Fibroblast of skin of right biceps (primary cell): Measurements from ENCODE around the gene ZNF26.
"Not testable (repeated sequence)": the region's sequence is repeated elsewhere in the genome, so short reads cannot be mapped to it uniquely, and the experiment has no call there.

ENCODE experiments used
- DNase-seq: peaks from one replicate; pipeline ENCODE4 v3.0.0-alpha.2; 2013

The ZNF26 gene, protein sequence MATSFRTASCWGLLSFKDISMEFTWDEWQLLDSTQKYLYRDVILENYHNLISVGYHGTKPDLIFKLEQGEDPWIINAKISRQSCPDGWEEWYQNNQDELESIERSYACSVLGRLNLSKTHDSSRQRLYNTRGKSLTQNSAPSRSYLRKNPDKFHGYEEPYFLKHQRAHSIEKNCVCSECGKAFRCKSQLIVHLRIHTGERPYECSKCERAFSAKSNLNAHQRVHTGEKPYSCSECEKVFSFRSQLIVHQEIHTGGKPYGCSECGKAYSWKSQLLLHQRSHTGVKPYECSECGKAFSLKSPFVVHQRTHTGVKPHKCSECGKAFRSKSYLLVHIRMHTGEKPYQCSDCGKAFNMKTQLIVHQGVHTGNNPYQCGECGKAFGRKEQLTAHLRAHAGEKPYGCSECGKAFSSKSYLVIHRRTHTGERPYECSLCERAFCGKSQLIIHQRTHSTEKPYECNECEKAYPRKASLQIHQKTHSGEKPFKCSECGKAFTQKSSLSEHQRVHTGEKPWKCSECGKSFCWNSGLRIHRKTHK

DNA sequence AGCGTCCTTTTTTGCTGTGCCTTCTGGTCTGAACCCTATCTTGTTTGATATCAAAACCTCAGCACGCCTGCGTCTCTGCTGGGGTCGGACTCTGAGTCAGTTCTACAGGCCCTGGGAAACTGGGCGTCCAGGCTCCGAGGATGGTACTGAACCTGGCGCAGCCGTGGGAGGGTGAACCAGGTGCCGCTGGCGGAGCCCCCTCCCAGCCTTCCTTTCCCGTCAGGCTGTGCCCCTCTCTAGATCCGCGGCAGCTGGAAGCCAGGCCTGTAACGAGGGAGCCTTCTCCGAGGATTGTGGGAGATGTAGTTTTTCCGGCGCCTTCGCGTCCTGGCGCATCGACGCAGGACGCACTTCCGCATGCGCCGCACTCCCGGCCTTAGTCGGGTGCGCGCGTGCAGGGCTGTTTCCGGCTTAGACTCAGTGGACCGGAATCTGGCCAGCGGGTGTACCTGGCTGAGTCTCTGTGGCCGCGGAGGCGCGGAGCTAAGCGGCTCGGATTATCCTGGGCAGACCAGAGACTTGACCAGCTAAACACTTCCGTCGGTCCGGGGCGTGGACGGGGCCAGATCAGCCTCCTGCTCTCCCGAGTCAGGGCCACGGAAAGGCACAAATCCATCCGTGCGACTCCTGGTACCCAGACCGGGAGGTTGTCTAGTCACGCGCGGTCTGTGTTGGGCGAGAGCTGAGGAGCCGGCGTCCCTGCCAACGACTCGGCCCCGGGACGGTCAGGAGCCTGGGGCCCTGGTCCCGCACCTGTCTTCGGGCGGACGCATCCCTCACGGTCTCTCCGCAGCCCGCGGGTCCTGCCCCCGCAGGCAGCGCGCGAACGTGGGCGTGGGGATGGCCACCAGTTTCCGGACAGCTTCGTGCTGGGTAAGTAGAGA is at the start of gene ZNF26:
Gene ZNF26 (plus strand): TSS at position 367 of the 884 bp plus-strand sequence. CDS start 474 bp downstream, at position 841.
- peak; percentile 93 for DNase-seq

DNA sequence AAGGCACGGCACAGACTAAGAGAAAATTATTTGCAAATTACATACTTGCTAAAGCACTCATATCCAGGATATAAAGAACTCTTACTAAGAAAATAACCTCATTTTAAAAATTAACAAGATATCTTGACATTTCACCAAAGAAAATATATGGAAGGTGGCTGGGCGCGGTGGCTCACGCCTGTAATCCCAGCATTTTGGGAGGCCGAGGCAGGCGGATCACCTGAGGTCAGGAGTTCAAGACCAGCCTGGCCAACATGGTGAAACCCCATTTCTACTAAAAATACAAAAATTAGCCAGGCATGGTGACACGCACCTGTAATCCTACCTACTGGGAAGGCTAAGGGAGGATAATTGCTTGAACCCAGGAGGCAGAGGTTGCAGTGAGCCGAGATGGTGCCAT is 49.2 kb upstream of the ZNF26 start:
- DNase-seq, result not testable (repeated sequence)

DNA sequence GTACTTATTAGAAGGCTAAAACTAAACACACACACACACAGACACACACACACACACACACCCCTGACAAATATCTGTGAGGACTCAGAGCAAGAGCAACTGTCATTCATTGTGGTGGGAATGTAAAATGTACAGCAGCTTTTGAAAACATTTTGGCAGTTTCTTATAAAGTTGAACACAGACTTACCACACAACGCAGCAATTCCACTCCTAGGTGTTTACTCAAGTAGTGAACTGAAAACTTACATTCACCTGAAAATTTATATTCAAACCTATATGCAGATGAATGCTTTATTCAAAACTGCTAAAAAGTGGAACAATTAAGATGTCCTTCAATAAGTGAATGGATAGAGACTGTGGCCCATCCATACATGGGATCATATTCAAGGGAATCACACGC is 48.7 kb upstream of the ZNF26 start:
- DNase-seq, result no peak

DNA sequence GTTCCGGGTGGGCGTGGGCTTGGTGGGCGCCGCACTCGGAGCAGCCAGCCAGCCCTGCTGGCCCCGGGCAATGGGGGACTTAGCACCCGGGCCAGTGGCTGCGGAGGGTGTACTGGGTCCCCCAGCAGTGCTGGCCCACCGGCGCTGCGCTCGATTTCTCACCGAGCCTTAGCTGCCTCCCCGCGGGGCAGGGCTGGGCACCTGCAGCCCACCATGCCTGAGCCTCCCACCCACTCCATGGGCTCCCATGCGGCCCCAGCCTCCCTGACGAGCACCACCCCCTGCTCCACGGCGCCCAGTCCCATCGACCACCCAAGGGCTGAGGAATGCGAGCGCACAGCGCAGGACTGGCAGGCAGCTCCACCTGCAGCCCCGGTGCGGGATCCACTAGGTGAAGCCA is 47.4 kb upstream of the ZNF26 start:
- DNase-seq, result not testable (repeated sequence)

DNA sequence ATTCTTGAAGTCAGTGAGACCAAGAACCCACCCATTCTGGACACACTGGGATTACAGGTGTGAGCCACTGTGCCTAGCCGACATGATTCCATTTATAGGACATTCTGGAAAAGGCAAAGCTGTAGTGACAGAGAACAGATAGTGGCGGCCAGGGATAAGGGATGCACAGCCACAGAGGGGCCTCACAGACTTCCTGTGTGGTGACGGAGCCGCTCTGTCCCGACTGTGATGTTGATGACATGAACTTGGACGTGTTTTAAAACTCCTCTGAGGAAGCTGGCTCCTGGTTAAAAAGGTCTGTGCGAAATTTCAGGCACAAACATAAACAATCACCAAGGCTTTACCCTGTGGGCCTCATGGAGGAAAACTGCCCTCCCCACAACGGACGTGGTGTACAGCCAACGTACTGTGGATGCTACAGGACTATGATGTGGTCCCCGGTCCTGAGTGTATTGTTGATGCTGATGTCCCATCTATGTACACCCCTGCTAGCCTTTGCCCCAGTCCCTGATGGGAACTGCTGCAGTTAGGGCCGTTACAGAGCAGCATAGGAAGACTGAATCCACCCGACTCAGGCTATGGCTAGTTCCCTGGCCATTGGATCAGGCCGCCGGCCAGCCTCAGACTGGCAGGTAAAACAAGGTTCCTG is 46.0 kb upstream of the ZNF26 start:
- no peak for DNase-seq

DNA sequence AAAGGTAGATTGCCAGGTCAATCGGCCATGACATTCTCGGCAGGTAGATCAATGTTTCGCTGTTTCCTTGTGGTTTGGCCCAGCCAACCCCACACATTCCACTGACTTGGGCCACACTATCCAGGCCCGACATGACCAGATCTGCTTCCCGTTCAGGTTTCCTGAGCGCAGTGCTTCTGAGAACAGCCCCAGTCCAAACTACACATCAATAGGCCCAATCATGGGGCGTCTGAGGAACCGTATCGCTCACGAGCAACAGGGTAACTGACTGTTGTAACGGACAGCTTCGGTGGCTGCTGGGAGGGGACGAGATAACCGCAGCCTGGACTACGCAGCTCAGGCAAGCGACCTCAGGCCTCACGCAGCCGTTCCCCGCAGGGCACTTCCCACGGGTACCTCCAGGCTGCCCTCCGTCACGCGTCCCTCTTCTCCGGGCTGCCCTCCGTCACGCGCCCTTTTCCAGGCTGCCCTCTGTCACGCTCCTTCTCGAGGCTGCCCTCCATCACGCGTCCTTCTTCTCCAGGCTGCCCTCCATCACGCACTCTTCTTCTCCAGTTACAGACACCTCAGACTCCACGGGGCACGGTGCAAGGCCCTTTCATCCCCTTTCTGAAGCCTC is 44.7 kb upstream of the ZNF26 start:
- DNase-seq, result no peak

DNA sequence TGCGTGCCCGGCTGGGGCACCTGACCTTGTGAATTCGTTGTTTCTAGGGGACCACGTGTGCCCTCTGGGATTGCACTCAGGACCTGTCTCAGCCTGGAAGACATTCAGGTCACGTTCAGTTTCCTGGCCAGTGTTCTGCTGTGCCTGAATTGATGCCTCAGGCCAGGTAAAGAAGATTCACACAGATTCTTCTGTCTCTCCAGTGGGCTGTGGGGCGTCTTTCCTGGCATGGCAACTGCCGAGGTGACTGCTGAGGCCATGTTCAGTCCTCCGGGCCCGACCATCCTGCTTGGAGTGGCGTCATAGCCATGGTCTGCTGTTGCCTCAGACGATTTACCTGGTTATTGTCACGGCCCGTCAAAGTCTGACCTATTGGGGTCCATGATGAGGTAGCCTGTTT is 43.6 kb upstream of the ZNF26 start:
- DNase-seq, result no peak

DNA sequence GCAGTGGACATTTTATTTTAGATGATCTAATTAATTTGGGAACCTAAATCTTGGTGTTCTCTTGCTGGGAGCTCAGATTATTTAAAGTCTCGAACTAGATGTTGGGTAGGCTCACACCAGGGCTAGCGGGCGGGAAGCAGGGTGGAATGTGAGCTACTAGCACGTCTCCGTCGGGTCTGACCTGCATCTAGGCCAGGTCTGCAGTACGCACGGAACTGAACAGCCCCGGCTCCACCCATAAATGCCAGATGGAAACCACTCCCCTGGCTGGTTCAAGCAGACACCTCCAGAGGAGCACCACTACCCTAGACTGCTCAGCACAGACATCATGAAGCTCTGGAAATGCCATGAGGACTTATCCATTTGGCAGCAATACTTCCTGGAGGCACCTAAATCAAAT is 40.4 kb upstream of the ZNF26 start:
- DNase-seq, result no peak

DNA sequence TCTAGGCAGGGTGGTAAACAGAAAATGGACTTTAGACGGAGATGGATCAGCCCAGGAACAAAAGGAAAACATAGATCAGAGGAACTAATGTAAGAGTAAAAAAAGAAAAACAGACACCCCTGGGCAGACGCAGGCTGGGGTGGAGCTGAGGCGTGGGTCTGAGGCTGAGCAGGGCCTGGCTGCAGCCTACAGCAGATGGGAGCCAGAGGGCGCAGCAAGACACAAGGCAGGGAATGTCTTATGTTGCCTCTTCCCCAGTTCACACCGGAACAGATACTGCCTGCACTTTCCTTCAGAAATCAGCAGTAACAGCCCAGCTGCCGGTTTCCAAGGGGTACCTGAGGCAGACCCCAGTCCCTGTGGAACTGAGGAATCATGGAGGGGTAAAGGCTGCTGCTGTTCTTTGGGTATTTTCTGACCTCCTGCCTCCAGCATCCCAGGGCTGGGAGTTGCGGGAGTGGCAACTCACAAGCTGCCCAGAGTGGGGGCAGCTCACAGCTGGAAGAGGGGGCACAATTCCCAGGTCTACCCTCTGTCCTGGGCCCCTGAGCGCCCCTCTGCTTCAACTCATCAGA is 39.8 kb upstream of the ZNF26 start:
- DNase-seq, result no peak

DNA sequence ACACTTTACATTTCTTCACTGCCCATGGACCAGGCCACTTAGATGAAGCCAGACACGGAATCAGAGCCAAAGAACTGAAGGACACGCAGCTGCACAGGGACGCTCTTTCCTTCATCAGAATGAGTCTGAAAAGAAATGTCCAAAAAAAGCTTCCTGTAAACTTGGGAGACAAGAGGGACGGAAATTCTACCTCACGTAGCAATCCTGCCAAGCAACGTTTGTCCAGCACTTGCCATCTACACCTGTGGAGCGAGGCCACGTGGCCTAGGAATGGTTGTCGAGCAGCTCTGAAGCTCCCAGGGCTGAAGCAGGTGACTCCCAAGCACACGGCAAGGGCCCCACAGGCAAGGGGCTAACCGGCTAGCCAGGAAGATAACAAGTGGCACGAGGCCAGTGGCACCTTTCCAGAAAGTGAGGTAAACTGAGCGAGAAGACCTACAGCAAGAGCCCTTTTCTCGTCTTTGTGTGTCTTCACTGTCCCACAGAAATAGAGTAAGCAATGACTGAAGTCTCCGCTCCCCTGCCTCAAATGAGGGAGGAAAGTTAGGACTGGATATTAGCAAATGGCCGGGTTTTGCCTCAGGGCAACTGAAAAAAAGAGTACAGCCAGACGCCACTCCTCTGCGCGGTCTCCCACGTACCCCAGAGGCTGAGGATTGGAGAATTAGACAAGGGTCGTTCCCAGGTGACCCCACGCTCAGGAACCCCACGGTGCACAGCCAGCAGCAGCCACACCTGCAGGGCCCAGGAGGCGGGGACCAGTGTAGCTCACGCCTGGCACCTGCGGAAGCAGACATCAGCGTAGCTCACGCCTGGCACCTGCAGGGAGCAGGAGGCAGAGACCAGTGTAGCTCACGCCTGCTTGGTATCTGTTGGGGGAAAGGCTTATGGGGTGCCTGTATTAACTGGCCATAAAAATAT is 37.8 kb upstream of the ZNF26 start:
- no peak for DNase-seq

DNA sequence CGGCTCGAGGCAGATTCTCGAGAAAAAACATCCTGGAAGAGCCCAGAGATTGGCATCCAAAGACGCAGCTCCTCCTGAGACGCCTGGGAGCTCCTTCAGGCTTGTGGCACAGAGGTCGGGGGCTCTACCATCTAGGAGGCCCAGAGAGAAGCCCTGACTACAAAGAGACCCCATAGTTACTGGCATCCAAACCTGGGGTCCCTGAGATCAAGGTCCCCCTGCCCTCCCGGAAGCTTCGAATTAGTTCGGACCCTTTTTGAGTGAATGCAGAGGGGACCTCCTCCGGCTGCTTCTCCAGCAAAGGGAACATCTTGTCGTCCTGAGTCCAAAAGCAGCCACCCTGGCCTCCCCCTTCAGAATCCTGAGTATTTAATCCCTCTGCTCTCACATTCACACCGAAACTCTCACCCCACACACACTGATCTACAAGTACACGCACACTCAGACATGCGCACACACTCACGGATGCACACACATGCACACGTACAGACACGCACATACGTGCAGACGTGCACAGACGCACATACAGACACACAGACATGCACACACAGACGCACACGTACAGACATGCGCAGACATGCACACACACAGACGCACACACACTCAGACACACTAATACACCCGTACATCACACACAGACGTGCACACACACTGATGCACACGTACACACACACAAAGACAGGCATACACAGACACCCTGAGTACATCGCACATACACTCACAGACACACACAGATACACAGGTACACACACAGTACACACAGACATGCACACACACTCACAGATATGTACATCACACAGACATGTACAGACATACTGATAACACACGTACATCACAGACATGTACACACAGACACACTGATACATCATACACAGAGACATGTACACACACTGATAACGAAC is 36.0 kb upstream of the ZNF26 start:
- DNase-seq, result no peak

DNA sequence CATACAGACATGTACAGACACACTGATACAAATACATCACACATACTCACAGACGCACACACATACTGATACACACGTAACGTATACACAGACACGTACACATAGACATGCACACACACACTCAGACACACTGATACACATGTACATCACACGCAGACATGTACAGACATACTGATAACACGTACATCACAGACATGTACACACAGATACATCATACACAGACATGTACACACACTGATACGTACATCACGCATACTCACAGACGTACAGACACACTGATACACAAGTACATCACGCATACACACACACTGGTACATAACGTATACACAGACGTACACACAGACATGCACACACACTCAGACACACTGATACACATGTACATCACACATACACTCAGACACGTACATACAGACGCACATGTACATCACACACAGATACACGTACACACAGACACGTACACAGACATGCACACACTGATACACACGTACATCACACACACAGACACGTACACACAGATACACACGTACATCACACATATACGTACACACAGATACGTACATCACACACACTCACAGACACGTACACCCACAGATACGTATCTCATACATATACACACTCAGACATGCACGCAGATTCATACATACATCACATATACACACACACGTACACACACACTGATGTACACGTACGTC is 35.2 kb upstream of the ZNF26 start:
- no peak for DNase-seq

DNA sequence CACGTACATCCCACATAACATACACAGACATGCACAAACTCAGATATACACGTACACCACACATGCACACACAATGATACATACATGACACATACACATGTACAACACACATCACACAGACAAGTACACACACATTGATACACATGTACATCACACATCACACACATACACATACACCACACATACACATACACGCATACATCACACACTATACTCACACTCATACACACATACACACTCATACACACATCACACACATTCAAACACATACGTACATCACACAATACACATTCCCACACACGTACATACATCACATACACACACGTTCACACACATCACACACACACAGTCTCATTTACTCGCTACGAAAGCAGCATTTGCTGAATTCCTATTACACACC is 34.5 kb upstream of the ZNF26 start:
- DNase-seq, result no peak

DNA sequence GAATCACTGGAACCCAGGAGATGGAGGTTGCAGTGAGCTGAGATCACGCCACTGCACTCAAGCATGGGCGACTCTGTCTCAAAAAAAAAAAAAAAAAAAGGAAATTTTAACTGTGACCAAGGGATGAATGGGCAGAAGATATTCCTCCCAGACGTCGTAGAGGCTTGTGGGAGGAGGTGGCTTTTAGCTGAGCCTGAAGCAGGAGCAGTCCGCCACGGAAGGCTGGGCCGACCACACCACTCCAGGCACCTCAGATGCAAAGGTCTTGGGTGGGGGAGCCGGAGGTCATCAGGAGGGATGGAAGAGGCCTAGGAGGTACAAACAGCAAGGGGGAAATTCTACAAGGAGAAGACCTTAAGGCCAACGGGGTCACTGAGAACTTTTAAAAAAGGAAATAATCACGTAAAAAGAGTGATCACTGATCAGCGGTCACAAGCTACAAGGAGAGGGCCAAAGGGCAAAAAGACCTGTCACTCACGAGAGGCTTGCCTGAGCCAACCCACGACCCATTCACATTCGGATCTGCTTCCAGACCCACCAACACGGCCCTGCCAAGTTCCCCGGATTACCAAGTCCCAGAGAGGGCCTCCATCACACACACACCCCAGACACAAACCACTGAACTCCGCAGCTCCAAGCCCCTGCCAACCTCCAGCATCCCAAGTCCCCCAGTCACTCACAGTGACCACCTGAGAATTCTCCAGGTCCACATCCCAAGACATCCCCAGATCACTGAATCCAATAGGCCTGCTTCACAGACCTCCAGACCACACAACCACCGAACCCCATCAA is 33.6 kb upstream of the ZNF26 start:
- DNase-seq, result no peak

DNA sequence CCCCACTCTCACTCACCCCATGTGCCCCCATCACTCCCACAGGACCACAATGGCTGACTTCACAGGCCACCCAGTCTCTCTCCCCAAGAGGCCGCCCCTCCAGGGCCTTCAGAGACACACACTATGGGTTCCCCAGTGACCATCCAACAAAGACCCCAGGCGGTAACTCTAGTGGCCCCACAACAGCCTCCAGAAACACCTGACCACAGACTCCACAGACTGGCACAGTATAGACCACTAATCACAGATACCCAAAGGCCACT is 33.1 kb upstream of the ZNF26 start:
- DNase-seq, result no peak

DNA sequence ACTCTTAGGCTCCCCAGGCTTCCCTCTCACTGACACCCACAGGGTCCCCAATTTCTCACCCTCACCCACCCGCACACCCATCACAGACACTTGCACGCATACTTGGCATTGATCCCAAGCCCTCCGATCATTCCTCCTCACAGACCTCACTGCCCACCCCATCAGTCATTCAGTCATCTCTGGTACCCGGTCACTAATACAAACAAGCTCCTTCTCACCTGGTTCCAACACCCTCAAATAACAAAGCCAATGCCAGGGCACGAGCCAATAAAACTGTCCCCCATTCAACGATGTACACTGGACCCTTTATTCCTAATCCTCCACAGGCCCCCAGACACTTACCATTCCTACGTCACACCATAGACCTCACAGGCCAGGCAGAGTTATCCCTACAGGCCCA is 32.4 kb upstream of the ZNF26 start:
- DNase-seq, result no peak

DNA sequence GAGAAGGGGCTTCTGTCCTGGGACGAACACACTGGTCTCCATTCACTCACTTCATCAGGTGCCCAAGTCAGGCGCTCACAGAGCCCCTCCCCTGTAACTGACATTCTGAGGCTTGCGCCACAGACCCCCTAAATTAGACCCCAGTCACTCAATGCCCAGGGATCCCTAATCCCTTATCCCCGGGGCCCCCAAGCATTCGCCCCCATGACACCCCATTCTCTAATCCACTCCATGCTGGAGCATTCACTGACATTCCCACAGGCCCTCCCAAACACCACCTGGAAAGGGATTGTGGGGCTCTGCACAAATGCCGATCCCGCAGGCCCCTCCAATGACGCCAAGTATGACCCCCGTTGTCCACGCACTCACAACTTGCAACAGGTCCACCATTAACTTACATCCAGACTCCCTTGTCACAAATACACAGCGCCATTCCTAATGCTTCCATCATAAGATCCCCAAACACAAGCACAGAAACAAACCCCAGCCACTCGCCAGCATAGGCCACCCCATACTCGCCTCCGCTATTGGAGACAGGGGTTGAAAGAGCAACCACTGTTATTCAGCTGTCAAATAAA is 31.6 kb upstream of the ZNF26 start:
- no peak for DNase-seq
